GM19463 (cell line): ENCODE measurements around the gene GLT8D1.
A peak's percentile ranks its signal among the peaks of the same experiment; 100 is the strongest.
"Not testable (repeated sequence)": the region's sequence is repeated elsewhere in the genome, so short reads cannot be mapped to it uniquely, and the experiment has no call there.

Experiments
- ATAC-seq: cut with Tn5 transposase; IDR thresholded peaks from one replicate; pipeline ENCODE4 v1.9.1; 2021; ENCODE audit warnings: mild to moderate bottlenecking, moderate library complexity; ENCODE audit not compliant: unreplicated experiment

Gene GLT8D1

GRCh38 chr3:52683611-52684010, 22.0 kb downstream of the GLT8D1 start:
- no peak for ATAC-seq

DNA sequence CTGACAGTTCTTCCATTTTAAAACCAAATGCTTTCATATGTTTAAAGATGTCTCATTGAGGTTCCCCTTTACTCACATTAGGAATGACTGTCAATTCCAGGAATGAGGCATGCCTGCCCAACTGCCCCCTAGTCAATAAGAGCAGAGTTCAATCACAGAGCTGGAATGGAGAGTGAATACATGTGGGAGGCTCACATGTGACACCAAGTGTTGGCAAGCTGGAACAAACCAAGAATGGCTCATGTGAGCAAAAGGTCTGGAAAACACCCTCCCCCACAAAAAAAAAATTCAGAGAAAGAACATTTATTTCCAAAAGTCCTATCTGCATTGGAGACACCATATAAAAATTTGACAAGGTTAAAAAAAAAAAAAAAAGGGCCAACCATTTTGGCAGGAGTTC, 23.6 kb downstream of the GLT8D1 start:
- no peak for ATAC-seq

DNA sequence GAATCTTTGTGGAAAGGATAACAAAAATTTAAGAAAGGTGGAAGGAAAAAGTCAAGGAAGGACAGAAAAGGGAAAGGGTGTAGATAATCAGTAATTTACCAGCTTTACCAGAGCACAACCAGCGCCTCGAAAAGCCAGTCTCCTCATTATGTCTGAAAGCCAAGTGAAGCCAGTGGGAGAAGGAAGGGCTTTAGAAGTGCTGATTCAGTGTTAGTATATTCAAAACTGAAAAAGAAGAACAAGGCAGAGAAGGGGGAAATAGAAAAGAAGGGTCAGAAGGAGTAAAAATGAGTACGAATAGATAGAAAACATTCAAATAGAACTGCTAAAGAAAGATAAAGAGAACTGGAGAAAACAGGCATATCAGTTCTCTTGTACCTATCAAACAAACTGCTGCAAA, 24.0 kb downstream of the GLT8D1 start:
- ATAC-seq, result no peak

DNA sequence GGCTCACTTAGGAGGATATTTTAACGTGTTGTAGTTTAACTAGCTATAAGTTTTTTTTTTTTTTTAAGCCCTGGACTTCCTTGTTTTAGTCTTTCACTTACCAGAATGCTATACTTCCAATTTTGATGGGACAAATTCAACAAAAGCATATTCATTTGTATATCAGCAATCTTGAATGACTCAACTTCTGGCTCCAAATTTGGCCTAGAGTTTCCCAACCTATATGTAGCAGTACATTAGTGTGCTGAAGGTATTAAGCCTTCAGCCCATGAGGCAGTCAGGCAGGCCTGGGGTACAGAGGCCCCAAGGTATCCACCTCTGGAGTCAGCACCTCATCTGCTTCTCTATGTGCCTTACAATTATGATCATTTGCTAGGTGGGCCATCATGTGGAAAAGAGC, 25.8 kb downstream of the GLT8D1 start:
- no peak for ATAC-seq

DNA sequence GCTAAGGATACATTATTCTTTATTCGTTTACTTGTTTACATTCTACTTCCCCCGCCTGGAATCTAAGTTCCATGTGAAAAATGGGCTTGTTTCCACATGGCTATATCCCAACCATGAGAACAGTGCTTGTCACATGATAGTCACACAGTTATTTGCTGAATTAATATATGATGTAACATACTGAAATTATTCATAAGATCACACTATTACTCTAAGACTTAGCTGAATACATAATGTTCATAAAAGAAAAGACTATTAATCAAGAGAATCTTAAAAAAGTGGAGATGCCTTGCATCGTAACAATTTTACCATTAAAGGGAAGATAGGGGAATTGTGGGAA, 26.4 kb downstream of the GLT8D1 start:
- no peak for ATAC-seq

- no peak for ATAC-seq
Observed at GRCh38 chr3:52678265-52679198, 27.1 kb downstream of the GLT8D1 start.

DNA sequence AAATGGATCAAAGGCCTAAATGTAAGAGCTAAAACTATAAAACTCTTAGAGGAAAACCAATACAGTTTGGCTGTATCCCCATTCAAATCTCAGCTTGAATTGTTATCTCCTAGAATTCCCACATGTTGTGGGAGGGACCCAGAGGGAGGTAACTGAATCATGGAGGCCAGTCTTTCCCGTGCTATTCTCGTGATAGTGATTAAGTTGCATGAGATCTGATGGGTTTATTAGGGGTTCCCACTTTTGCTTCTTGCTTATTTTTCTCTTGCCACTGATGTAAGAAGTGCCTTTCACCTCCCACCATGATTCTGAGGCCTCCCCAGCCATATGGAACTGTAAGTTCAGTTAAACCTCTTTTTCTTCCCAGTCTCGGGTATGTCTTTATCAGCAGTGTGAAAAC, 29.4 kb downstream of the GLT8D1 start:
- ATAC-seq, result not testable (repeated sequence)

GRCh38 chr3:52671676-52672075, 33.9 kb downstream of the GLT8D1 start:
- no peak for ATAC-seq

DNA sequence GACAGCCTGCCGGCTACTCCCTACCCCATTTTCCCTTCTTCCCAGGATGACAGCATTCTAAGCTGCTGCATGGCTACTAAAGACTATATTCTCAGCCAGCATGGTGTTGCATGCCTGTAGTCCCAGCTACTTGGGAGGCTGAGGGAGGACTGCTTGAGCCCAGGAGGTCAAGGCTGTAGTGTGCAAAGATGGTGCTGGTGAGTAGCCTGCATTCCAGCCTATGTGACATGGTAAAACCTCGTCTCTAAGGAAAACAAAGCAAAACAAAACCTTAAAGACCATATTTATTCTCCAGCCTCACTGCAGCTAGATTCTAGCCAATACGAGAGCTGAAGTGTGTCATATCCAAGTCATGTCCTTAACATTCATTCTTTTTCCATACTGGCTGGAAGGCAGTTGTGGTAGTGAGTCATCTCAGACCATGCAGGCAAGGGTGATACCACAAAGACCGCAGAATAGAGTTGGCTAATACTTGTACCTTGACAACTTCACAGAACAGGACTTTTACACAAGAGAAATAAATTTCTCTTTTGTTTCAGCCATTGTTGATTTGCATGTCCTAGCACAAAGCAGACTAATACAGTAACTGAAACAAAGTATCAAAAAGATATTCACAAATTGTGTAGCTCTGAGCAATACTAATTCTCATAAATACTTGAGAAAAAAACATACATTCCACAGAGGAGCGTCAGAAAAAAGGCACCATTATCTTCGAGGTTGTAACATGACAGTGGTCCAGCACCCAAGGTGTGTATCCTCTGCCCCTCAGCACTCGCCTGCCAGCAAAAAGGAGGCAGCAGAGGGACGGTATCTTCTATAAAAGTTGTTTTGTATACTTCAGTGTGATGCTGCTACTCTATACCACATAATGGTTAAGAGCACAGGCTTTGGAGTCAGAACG, 34.7 kb downstream of the GLT8D1 start:
- ATAC-seq, result peak; percentile 93

GRCh38 chr3:52663098-52663497, 42.5 kb downstream of the GLT8D1 start:
- ATAC-seq, result no peak

DNA sequence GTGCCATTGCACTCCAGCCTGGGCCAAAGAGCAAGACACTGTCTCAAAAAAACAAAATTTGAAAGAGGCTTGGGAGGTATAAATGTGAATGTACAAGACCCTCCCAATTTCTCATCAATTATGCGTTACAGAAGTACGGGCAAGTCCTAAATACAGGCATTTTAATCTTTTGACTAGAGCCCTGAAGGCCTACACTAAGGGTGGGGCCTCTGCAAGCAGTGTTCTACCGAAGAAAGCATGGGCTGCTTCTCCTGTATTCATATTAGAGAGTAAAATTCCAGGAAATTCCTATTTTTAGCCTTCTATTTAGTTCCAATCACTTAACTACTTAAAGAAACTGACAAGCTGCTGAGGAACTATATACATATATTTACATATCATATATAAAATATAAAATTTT, 45.5 kb downstream of the GLT8D1 start:
- no peak for ATAC-seq

DNA sequence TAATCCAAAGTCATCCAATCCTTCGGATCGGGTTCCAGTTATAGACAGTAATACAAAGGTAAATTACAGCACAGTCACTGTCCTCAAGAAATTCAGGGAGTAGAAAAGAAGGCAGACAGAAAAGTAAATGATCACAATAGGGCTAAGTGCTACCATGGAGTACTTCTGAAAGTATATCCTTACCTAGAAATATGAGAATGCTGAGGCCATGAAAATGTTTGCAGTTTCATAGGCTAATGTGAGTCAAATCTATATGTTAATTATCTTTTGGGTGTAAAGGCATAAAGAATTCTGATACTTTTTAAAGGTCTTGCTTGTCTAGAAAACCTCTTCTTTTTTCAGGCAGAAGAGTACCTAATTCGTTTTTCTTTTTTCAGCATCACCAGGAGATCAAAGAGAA, 49.7 kb downstream of the GLT8D1 start:
- no peak for ATAC-seq

GRCh38 chr3:52651592-52651991, 54.0 kb downstream of the GLT8D1 start:
- ATAC-seq, result no peak

- no peak for ATAC-seq
Observed at GRCh38 chr3:52650439-52650838, 55.2 kb downstream of the GLT8D1 start.

GRCh38 chr3:52649461-52650210, 56.0 kb downstream of the GLT8D1 start:
- no peak for ATAC-seq

- ATAC-seq, result no peak
Observed at GRCh38 chr3:52645549-52645948, 60.0 kb downstream of the GLT8D1 start.
